GM21515 (cell line): ENCODE results near the gene PYCARD.

ENCODE experiments used
- ATAC-seq: cut with Tn5 transposase; IDR thresholded peaks from one replicate; pipeline ENCODE4 v1.9.1; 2021; ENCODE audit not compliant: unreplicated experiment

The PYCARD gene

GRCh38 chr16:31167315-31167714 lies 35.2 kb downstream of the PYCARD start:
- no peak for ATAC-seq

- no peak for ATAC-seq
Observed at GRCh38 chr16:31157136-31157535, 45.4 kb downstream of the PYCARD start.
